SJCRH30 (cell line): ENCODE data around the gene MLN. TPM values are rescaled to one million over a fixed set of nuclear protein-coding genes. Genes with fewer than 3 reads are reported as not detected.

ENCODE experiments used
- DNase-seq, 2 experiments: peaks; one replicate each; pipeline ENCODE4 v3.0.0-alpha.2; 2015 to 2020
- H3K27ac ChIP-seq: fragments of 250-450 bp; sonication (Bioruptor Pico); 2 replicates; pipeline ENCODE4 v1.5.1; 2020; ENCODE audit warnings: mild to moderate bottlenecking, moderate library complexity
- H3K27me3 ChIP-seq: fragments of 250-450 bp; sonication (Bioruptor Pico); 2 replicates; pipeline ENCODE4 v1.5.1; 2020; ENCODE audit warnings: mild to moderate bottlenecking, moderate library complexity
- H3K36me3 ChIP-seq: fragments of 250-450 bp; sonication (Bioruptor Pico); 2 replicates; pipeline ENCODE4 v1.5.1; 2020; ENCODE audit warnings: mild to moderate bottlenecking, moderate library complexity
- H3K4me1 ChIP-seq: fragments of 250-450 bp; sonication (Bioruptor Pico); 2 replicates; pipeline ENCODE4 v1.5.1; 2020; ENCODE audit warnings: mild to moderate bottlenecking, moderate library complexity
- H3K4me3 ChIP-seq: fragments of 250-450 bp; sonication (Bioruptor Pico); 2 replicates; pipeline ENCODE4 v1.5.1; 2020; ENCODE audit warnings: mild to moderate bottlenecking, moderate library complexity
- H3K9me3 ChIP-seq: fragments of 250-450 bp; sonication (Bioruptor Pico); replicated peaks from 2 replicates; pipeline ENCODE4 v1.5.1; 2020; ENCODE audit warnings: mild to moderate bottlenecking, moderate library complexity
- total RNA-seq: library from RNA; depleted of rRNA; stranded (reverse); fragments of >200 nt; shearing (Covaris generic); gene quantifications from 2 replicates; pipeline ENCODE4 v1.2.3, GENCODE V29; 2014

The MLN gene
- total RNA-seq, 1 experiment from 2014 or later = not detected

DNA sequence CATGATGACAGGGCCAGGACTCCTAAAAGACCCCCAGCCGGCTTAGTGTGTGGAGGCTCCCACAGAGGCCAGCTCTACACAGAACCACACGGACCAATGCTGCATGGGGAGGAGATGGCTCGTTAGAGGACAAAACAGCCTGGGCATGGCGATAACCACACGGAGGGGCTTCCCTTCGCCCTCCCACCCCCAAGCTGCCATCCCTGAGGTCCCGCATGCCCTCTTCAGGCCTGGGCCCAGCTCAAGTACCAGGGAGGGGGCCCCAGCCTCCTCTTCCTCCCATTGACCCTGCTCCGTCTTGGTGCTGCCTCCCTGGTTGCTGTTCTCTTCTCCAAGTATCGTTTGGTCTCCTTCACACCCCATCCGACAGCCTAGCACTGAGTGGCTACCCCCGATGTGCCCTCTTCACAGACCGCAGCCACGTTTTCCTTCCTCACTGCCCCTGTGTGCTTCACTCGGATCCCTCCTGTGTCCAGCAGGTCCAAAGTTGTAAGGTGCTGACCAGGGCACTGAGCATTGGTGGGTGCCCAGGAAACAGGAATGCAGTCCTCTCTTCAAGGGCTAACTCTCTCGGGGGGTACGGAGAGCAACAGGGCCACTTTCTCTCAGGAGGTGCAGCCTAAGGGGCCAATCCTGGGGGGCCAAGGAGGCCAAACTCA lies 9.6 kb upstream of the MLN start:
- 0 out of 2 replicates have a peak, but pooled peaks cover 1% of the 10 kb centered on the region for H3K27me3 ChIP-seq
- H3K4me3 ChIP-seq = no peak overlapping the region
- no peak for DNase-seq

DNA sequence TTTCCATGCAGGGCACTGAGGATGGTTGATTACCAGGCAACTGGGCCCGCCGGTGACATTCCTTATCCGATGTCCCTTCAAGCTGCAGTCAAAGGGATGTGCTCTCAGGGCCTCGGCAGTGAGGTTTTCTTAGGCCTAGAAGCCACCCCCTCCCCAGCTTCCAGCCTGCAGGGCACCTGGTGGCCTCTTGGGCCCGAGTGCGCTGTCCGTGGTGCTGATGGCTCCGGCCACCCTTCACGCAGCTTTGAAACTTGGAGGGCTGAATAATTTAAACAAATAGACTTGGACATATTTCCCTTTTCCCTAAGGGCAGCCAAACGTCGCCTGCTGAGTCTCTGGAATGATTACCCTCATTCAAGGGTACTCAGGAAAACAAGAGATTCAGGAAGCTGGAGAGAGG lies 8.9 kb upstream of the MLN start:
- Histone ChIP-seq H3K36me3 (no peaks in the 10 kb centered on the region), H3K4me3 (no peak overlapping the region), H3K27ac (no peak overlapping the region), H3K9me3 (no peaks in the 10 kb centered on the region), H3K27me3 (no peaks in the 10 kb centered on the region), H3K4me1 (peaks cover 25% of the 10 kb centered on the region)
- DNase-seq = peak; percentile 59 to 77

More for the DNA sequence above, 9.6 kb upstream of the MLN start:
- Histone ChIP-seq H3K36me3 (no peaks in the 10 kb centered on the region), H3K27ac (no peak overlapping the region), H3K9me3 (no peaks in the 10 kb centered on the region), H3K4me1 (peaks cover 18% of the 10 kb centered on the region)

DNA sequence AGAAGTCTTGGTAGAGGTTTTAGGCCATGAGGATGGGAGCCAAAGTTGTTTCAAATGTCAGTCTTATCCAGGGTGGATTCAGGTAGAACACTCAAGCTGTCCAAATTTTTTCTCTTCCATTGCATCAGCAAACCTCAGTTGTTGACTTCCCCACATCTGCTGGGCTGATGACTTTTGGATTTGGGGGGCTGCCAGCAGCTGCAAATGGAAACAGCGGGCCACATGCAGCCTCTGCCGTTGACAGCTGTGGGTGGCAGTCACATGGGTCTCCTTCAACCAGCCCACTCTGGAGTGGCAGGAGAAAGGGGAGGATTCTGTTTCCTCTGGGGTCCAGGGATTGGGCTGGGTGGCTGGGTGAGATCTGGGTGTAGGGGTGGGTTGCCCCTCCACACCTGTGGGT lies 5.8 kb upstream of the MLN start:
- Histone ChIP-seq H3K27ac (peak overlapping the region; percentile 32; the same call in 1 of the 2 replicates), H3K4me3 (no peak overlapping the region), H3K9me3 (no peaks in the 10 kb centered on the region), H3K36me3 (no peaks in the 10 kb centered on the region), H3K4me1 (peaks cover 28% of the 10 kb centered on the region), H3K27me3 (no peaks in the 10 kb centered on the region)
- DNase-seq = peak; percentile 67 to 80

DNA sequence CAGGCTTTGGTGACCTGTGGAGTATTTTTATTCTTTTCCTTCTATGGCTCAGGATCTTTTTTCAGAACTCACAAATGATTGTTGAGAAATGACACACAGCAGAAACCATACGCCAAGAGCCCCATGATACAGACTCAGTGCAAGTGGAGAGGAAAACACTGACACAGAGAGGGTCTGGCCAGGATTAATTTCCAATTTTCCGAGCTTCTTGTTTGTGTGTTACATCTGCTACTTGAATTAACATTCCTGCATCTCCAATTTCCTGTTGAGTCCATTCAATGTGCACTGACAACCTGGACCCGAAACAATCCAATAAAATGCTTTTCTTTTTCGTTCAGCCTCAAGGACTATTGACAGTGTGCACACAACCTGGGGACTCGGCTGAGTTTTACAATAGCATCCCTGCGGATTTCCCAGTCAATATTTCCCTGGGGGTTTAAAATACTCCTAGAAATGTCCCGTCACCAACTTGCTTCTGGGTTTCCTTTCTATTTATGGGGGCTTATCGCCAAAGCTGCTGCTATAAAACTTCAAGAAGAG lies 4.9 kb upstream of the MLN start:
- Histone ChIP-seq H3K27me3 (no peaks in the 10 kb centered on the region), H3K4me3 (no peak overlapping the region), H3K4me1 (peaks cover 28% of the 10 kb centered on the region), H3K36me3 (no peaks in the 10 kb centered on the region), H3K27ac (no peak overlapping the region), H3K9me3 (no peaks in the 10 kb centered on the region)
- peak in 1 of 2 experiments; percentile 21 for DNase-seq

DNA sequence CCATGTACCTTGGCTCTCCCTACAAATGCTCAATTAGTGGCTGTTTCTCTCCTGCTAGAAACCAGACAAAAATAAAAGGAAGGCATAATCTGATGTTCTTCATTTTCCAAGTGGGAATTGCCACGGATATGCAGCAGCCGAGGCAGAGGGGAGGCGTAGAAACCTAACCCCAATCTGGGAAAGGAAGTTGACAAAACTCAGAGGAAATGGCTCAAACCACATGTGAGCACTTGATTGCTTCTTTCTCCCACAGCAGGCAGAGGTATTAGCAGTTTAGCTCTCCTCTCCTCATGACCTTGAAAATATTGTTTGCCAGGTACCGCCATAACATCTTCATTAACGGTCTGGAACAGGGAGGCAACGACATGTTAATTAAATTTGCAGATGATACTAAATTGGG lies 3.8 kb upstream of the MLN start:
- H3K27ac ChIP-seq = no peak overlapping the region
- H3K9me3 ChIP-seq = no peaks in the 10 kb centered on the region
- no peaks in the 10 kb centered on the region for H3K27me3 ChIP-seq
- H3K4me3 ChIP-seq = no peak overlapping the region
- H3K4me1 ChIP-seq = peaks cover 28% of the 10 kb centered on the region
- no peaks in the 10 kb centered on the region for H3K36me3 ChIP-seq
- no peak for DNase-seq

DNA sequence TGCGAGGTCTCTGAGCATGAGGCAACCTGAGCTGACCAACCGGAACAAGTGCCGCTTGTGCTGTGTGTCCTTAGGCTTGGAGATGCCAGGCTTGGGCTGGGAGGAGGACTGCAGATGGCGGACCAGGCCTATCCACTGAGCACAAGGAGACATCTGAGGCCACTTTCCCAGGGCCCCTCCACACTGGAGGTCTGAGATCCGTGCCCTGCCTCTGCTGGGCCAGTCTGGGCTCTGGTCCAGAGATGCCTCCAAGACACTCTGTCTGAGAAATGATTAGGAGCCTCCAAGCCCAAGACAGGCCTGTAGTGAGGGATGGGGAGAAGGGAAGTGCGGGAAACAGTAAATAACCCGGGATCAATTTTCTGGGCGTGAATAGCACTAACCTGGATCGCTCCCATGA lies 3.0 kb upstream of the MLN start:
- no peak overlapping the region for H3K27ac ChIP-seq
- no peaks in the 10 kb centered on the region for H3K27me3 ChIP-seq
- no peaks in the 10 kb centered on the region for H3K36me3 ChIP-seq
- DNase-seq = no peak
- H3K9me3 ChIP-seq = no peaks in the 10 kb centered on the region
- H3K4me3 ChIP-seq = no peak overlapping the region
- H3K4me1 ChIP-seq = peaks cover 28% of the 10 kb centered on the region

DNA sequence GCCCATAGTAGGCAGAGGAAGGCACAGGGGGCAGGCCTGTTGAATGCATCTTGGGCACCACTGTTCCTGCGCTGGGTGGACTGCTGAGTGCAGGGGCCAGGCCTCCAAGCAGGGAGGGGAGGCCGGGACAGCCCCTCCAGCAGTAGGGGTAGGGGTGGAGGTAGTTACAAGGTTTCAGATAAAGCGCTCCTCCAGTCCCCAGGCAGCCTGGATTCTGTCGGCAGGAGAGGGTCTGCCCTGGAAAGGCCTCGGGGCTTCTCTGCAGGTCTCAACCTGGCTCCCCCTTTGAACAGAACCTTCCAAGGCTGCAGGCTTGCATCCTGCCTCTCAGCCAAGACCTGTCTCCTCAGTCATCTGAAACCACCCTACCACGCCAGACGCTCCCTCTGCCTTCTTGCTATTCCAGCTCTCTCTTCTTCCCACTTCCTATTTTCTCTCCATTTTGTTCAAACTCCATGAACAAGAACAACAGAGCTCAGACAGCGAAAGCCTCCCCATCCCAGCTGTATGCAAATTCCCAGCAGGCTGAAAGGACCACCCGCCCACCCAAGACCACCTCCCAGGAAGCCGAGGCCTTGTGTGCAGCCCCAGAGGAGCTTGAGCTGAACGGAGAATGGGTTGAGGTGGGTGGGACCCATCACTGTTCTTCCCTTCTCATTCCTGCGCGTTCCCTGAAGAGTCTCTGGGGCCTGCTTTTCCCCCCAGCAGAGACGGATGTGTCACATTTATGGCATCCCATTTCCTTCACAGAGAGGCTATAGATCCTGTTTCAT lies 1.4 kb downstream of the MLN start:
- no peaks in the 10 kb centered on the region for H3K9me3 ChIP-seq
- no peaks in the 10 kb centered on the region for H3K36me3 ChIP-seq
- no peaks in the 10 kb centered on the region; the same call in 1 of the 2 replicates for H3K4me1 ChIP-seq
- DNase-seq = no peak
- H3K27me3 ChIP-seq = no peaks in the 10 kb centered on the region
- H3K4me3 ChIP-seq = no peak overlapping the region
- H3K27ac ChIP-seq = no peak overlapping the region

DNA sequence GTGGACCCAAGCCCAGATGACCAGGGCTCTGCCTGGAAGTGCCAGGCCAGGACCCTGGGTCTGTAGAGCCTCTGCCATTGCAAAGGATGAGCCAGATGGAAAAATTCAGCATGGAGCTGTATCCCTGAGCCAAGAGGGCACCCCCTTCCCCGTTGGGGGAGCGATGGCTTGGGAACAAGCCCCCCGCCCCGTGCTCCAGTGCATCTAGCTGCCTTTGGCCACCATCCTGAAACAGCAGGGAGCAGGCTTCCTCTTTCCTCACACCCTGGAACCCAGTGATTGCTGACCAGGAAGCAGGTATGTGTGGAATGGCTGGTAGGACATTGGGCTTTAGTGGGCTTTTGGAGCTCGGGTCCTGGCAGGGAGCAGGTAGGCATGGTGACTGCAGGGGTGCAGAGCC lies 2.2 kb downstream of the MLN start:
- Histone ChIP-seq H3K4me1 (no peaks in the 10 kb centered on the region), H3K36me3 (no peaks in the 10 kb centered on the region), H3K9me3 (no peaks in the 10 kb centered on the region), H3K27me3 (peaks cover 2% of the 10 kb centered on the region; the same call in 1 of the 2 replicates), H3K27ac (no peak overlapping the region), H3K4me3 (no peak overlapping the region)
- DNase-seq = no peak

DNA sequence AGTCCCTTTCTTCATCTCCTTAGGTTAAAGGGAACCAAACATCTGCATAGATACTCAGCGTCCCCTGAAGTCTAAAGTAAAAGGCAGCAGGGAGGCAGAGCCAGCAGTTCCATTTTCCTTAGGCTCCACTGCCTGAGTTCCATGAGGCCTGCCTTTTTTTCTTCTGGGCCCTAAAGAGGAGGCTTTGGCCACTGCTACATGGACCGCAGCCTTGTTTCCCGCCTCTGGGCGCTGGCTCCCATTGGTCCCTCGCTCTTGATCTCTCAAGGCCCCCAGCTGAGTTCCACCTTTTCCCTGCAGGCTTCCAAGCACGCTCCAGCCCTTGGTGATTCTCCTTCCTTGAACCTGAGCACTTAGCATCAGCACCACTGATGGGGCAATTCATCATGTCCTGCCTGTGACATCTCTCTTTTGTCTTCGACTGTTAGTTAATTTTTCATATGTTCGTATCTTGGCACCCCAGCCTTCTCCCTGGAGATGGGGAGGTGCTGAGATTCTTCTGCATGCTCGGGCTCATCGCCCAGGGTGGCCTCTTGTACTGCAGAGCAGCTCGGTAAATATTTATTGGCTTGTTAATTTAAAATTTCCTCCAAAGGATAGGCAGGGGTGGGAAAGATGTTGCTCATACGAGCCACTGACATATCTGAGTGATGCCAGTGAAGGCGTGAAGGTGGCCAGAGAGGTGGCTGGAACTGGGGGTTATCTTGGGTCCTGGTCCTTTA lies 3.4 kb downstream of the MLN start:
- H3K27ac ChIP-seq = no peak overlapping the region
- H3K27me3 ChIP-seq = peaks cover 7% of the 10 kb centered on the region; the same call in 1 of the 2 replicates
- no peaks in the 10 kb centered on the region for H3K9me3 ChIP-seq
- H3K4me1 ChIP-seq = no peaks in the 10 kb centered on the region
- no peaks in the 10 kb centered on the region for H3K36me3 ChIP-seq
- no peak overlapping the region for H3K4me3 ChIP-seq
- no peak for DNase-seq

DNA sequence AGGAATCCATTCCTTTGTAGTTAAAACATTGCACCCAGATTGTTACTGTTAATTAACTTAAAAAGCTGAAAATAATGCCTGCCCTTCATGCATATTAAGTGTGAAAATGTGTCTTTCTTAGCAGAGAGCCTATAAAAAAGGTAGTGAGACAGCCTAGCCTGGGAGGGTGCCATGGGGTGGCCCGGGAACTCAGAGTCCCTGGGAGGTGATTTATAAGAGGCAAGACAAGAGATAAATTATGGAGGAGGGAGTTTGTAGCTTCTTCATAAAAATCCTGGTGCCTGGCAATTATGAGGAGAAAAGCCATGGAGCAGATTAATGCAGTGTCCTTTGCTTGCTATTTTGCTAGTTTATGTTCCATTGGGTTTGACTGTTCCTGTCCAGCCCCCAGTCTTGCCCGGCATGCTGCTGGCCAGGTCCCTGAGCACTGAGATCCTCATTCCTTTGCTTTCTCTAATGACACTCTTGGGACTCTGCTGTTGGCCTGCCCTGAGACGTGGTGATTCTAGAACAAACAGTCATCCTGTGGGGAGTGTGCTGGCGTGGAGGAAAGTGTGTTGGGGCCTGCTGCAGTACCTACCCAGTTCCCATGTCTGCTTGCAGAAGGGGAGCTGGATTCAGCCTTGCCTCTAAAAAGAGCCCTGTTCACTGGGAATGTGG lies 4.2 kb downstream of the MLN start:
- Histone ChIP-seq H3K4me1 (no peaks in the 10 kb centered on the region), H3K27ac (no peak overlapping the region), H3K9me3 (no peaks in the 10 kb centered on the region), H3K4me3 (no peak overlapping the region), H3K36me3 (no peaks in the 10 kb centered on the region), H3K27me3 (peaks cover 8% of the 10 kb centered on the region; the same call in 1 of the 2 replicates)
- DNase-seq = no peak

DNA sequence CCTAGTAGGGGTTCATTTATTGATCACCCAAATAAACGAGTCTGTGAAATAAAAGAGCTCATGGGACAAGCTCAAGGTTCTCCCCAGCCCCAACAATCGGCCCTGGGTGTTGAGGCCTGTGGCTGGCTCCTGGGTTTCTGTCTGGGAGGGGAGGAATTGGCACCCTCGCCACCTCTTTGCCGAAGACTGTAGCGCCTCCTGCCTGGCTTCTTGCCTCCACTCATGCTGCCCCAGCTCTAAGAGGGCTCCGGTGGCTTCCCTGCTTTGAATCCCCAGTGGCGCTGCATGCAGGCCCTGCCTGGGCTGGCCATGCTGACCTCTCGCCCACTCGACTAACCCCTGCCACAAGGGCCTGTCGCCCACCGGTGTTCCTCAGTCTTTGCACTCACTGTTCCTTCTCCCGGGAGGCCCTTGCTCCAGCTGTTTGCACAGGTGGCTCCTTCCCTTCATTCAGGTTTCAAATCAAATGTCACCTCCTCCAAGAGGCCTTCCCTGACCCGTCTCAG lies 5.4 kb downstream of the MLN start:
- Histone ChIP-seq H3K27ac (no peak overlapping the region), H3K4me3 (no peak overlapping the region), H3K4me1 (no peaks in the 10 kb centered on the region), H3K9me3 (no peaks in the 10 kb centered on the region), H3K36me3 (no peaks in the 10 kb centered on the region), H3K27me3 (peaks cover 12% of the 10 kb centered on the region)
- DNase-seq = no peak

DNA sequence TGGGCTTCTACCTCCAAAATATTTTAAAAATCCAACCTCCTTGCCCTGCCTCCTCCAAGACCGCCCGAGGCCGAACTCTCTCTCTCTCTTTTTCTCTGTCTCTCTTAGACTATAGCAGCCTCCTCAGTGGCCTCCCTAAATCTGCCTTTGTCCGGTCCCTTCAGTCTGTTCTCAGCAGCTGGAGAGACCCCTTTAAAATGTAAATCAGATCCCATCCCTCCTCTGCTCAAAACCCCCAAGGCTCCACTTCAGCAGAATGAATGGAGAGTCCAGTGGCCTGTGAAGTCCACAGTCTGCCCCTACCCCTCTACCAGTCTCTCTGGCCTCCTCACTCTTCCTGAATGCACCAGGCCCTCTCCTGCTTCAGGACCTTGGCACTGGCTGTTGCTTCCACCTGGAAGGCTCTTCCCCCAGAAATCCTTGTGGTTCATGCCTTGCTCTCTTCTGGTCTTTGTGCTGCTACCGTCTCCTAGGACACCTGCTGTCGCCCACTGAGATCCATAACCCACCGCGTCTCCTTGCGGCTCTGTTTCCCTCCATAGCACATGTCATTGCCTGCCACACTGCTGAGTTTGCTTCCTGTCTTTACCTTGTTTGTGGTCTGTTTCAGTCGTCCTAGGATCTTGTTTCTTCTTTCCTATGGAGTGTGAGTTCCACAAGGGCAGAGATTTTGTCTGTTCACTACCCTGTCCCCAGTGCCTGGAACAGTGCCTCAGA lies 6.0 kb downstream of the MLN start:
- Histone ChIP-seq H3K27ac (no peak overlapping the region), H3K36me3 (no peaks in the 10 kb centered on the region), H3K4me3 (no peak overlapping the region), H3K4me1 (no peaks in the 10 kb centered on the region), H3K27me3 (peaks cover 16% of the 10 kb centered on the region), H3K9me3 (no peaks in the 10 kb centered on the region)
- no peak for DNase-seq

DNA sequence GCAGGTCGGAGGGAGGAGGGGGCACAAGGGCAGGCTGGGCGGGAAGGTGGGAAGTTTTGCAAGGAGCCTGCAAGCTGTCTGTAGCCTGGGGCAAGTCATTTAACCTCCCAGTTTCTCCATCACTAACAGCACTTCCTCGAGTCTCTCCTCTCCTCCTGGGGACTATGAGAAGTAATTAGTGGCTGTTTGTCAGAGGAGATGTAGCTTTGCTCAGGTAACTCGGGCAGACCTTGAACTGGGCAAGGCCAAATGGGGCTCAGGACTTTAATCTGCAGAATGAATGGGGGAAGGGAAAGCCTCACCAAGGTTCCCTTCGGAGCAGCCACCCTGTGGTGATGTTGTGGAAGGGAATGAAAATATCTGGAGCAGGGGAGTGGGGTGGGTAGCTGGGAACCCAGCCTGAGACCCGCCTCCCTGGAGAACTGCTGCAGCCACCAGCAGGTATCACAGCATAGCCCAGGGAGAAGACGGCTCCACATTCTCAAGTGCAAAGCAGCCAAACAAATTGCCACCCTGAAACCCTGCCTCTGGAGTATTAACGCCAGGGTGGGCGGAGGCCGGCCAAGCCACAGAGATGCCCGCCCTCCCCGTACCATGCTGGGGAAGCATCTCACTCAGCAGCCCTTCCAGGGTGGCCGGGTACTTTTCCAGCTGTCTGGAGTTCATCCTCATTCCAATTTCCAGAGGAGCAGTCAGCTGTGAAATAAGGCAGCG lies 8.7 kb downstream of the MLN start:
- H3K27me3 ChIP-seq = peaks cover 16% of the 10 kb centered on the region
- no peak overlapping the region for H3K27ac ChIP-seq
- H3K9me3 ChIP-seq = no peaks in the 10 kb centered on the region
- H3K4me3 ChIP-seq = no peak overlapping the region
- DNase-seq = no peak
- H3K36me3 ChIP-seq = no peaks in the 10 kb centered on the region
- no peaks in the 10 kb centered on the region for H3K4me1 ChIP-seq
